ENCODE data around the gene CYP4F2. TPM values are rescaled to one million over a fixed set of nuclear protein-coding genes. Genes with fewer than 3 reads are reported as not detected.
"Not testable (repeated sequence)": the region's sequence is repeated elsewhere in the genome, so short reads cannot be mapped to it uniquely, and the experiment has no call there.

CYP4F2 gene
- total RNA-seq, 2 donors from 2014 or later = not detected

- Histone ChIP-seq H3K9me3 (peaks cover 0 to 17% of the 10 kb centered on the region in 2 donors), H3K27ac (no peak overlapping the region), H3K36me3 (no peaks in the 10 kb centered on the region), H3K27me3 (peaks cover 4 to 11% of the 10 kb centered on the region in 2 donors), H3K4me3 (no peak overlapping the region), H3K4me1 (no peaks in the 10 kb centered on the region)
- DNase-seq (ENCODE audit: low spot score) = no peak
- TF ChIP-seq CTCF (IDR thresholded peaks at IDR 0.05) = no peak
Measured at GRCh38 chr19:15911599-15912235, 13.8 kb upstream of the CYP4F2 start.

- H3K27me3 ChIP-seq = no peaks in the 10 kb centered on the region
- no peak for TF ChIP-seq CTCF (IDR thresholded peaks at IDR 0.05)
- H3K27ac ChIP-seq = no peak overlapping the region
- H3K9me3 ChIP-seq = no peaks in the 10 kb centered on the region
- H3K4me3 ChIP-seq = no peak overlapping the region
- H3K4me1 ChIP-seq = no peaks in the 10 kb centered on the region
- H3K36me3 ChIP-seq = no peaks in the 10 kb centered on the region
- no peak for DNase-seq (ENCODE audit: low spot score)
Measured at GRCh38 chr19:15905026-15905425, 7.2 kb upstream of the CYP4F2 start.

GRCh38 chr19:15902898-15903297, 5.0 kb upstream of the CYP4F2 start:
- not testable (repeated sequence) for H3K4me3 ChIP-seq; H3K4me1 ChIP-seq; H3K36me3 ChIP-seq; H3K27me3 ChIP-seq; H3K27ac ChIP-seq; H3K9me3 ChIP-seq; DNase-seq (ENCODE audit: low spot score)

GRCh38 chr19:15902254-15902653, 4.4 kb upstream of the CYP4F2 start:
- DNase-seq (ENCODE audit: low spot score) = no peak
- Histone ChIP-seq H3K4me1 (no peaks in the 10 kb centered on the region), H3K9me3 (no peaks in the 10 kb centered on the region), H3K27ac (no peak overlapping the region), H3K27me3 (no peaks in the 10 kb centered on the region), H3K36me3 (no peaks in the 10 kb centered on the region), H3K4me3 (no peak overlapping the region)
- no peak for TF ChIP-seq CTCF (IDR thresholded peaks at IDR 0.05)

- Histone ChIP-seq H3K9me3 (no peaks in the 10 kb centered on the region), H3K27me3 (no peaks in the 10 kb centered on the region), H3K4me3 (no peak overlapping the region), H3K36me3 (no peaks in the 10 kb centered on the region), H3K27ac (no peak overlapping the region), H3K4me1 (no peaks in the 10 kb centered on the region)
- TF ChIP-seq CTCF (IDR thresholded peaks at IDR 0.05) = no peak
- DNase-seq (ENCODE audit: low spot score) = no peak
Measured at GRCh38 chr19:15900504-15900903, 2.6 kb upstream of the CYP4F2 start.

- not testable (repeated sequence) for H3K4me3 ChIP-seq; H3K9me3 ChIP-seq; H3K27ac ChIP-seq; DNase-seq (ENCODE audit: low spot score); H3K27me3 ChIP-seq; H3K36me3 ChIP-seq; H3K4me1 ChIP-seq
Measured at GRCh38 chr19:15900032-15900431, 2.2 kb upstream of the CYP4F2 start.

- not testable (repeated sequence) for H3K4me3 ChIP-seq; H3K9me3 ChIP-seq; H3K27ac ChIP-seq; H3K27me3 ChIP-seq; H3K4me1 ChIP-seq; DNase-seq (ENCODE audit: low spot score); H3K36me3 ChIP-seq
Measured at GRCh38 chr19:15899561-15899960, 1.7 kb upstream of the CYP4F2 start.
